ENCODE results near the gene SLC43A3.

Gene SLC43A3

DNA sequence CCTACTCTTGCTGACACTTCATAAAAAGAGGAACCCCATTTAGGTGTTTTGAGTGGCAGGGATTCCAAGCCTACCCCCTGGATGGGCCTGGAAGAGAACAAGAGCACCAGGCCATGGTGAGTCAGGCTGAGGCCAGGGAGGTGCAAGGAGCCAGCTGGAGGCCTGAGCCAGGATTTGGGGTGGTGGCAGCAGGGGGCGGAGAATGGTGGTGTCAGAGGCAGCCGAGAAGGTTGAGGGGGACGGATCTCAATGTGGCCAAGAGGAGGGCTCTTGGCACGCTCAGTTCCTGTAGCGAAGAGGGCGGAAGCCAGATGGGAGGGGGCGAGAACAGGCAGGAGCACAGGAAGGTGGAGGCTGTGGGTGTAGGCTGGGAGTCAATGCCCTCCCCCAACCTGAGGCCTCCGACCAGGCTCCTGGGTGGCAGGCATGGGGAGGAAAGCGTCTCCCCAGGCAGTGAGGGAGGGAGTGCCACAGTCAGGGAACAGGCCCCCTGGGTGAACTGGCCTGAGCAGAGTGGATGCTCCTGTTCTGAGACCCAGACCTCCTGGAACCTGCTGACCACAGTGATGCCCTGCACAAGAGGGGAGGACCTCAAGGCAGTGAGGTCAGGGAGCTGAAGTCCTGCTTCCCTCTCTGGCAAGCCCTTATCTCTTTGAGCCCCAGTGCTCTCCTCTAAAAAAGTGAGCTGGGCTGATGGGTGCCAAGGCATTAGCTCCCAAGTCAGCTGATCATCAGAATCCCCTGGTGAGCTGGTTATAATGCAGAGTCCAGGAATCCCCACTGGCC is 47.3 kb upstream of the SLC43A3 start:
- H3K27ac ChIP-seq = no peak overlapping the region
- H3K9me3 ChIP-seq = no peaks in the 10 kb centered on the region
- H3K36me3 ChIP-seq = no peaks in the 10 kb centered on the region
- no peak overlapping the region for H3K4me3 ChIP-seq (ENCODE audit: low read depth in 1 of 2, low read length in 1 of 2)
- TF ChIP-seq, protein P1, sequence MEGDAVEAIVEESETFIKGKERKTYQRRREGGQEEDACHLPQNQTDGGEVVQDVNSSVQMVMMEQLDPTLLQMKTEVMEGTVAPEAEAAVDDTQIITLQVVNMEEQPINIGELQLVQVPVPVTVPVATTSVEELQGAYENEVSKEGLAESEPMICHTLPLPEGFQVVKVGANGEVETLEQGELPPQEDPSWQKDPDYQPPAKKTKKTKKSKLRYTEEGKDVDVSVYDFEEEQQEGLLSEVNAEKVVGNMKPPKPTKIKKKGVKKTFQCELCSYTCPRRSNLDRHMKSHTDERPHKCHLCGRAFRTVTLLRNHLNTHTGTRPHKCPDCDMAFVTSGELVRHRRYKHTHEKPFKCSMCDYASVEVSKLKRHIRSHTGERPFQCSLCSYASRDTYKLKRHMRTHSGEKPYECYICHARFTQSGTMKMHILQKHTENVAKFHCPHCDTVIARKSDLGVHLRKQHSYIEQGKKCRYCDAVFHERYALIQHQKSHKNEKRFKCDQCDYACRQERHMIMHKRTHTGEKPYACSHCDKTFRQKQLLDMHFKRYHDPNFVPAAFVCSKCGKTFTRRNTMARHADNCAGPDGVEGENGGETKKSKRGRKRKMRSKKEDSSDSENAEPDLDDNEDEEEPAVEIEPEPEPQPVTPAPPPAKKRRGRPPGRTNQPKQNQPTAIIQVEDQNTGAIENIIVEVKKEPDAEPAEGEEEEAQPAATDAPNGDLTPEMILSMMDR (IDR thresholded peaks at IDR 0.05) = no peak
- H3K27me3 ChIP-seq = peaks cover 61% of the 10 kb centered on the region
- peaks cover 19 to 36% of the 10 kb centered on the region in 2 experiments for H3K4me1 ChIP-seq (ENCODE audit: control insufficient read depth in 1 of 2, insufficient read depth in 1 of 2, low read depth in 1 of 2, low read length in 1 of 2)

DNA sequence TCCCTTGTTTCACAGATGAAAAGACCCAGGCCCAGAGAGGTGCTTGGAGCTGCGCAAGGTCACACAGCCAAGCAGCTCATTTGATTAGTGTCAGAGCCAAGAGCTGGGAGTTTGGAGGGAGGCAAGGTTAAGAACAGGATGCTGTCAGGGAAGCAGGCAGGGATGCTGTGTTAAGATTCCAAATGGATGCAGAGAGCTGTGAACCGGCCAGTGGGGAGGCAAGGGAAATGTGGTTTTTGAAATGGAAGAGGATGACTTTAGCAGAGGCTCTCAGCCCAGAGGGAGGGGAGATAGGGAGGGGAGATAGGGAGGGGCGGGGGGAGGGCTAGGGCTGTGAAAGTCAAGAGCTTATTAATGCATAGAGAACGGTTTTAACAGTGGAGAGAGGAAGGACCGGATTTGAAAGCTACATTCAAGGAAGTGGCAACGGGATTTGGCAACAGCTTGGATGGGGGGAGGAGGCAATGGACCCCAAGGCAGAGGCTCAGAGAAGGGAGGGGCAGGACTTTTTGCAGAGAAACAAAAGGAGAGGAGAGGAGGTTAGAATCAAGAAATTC is 46.4 kb upstream of the SLC43A3 start:
- Histone ChIP-seq H3K4me3 (ENCODE audit: low read depth in 1 of 2, low read length in 1 of 2) (no peak overlapping the region), H3K36me3 (no peaks in the 10 kb centered on the region), H3K4me1 (ENCODE audit: control insufficient read depth in 1 of 2, insufficient read depth in 1 of 2, low read depth in 1 of 2, low read length in 1 of 2) (peaks cover 19 to 36% of the 10 kb centered on the region in 2 experiments), H3K27me3 (peaks cover 67% of the 10 kb centered on the region), H3K27ac (no peak overlapping the region), H3K9me3 (no peaks in the 10 kb centered on the region)
- TF ChIP-seq, protein P1 (IDR thresholded peaks at IDR 0.05) = no peak

DNA sequence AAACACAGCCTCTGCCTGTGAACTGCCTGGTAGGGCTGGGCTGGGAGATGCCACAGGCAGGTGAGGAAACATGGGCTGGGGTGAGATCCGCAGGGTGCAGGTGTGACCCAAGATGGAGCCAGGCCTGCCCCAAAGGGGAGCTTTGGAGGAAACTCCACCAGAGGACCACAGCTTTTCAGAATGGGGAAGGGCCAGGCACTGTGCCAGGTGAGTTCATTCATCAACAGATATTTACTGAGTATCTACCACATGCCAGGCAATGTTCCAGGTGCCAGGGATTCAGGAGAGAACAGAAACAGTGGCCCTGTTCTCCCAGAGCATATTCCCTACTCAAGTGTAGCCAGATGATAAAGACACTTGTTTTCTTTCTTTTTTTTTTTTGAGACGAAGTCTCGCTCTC is 44.6 kb upstream of the SLC43A3 start:
- Histone ChIP-seq H3K4me3 (ENCODE audit: low read depth in 1 of 2, low read length in 1 of 2) (no peak overlapping the region), H3K36me3 (no peaks in the 10 kb centered on the region), H3K27me3 (peaks cover 55% of the 10 kb centered on the region), H3K27ac (no peak overlapping the region), H3K9me3 (no peaks in the 10 kb centered on the region), H3K4me1 (ENCODE audit: control insufficient read depth in 1 of 2, insufficient read depth in 1 of 2, low read depth in 1 of 2, low read length in 1 of 2) (peaks cover 14 to 28% of the 10 kb centered on the region in 2 experiments)
- TF ChIP-seq, protein P1 (IDR thresholded peaks at IDR 0.05) = no peak

- TF ChIP-seq, protein P1 (IDR thresholded peaks at IDR 0.05) = no peak
- Histone ChIP-seq H3K4me1 (ENCODE audit: control insufficient read depth in 1 of 2, insufficient read depth in 1 of 2, low read depth in 1 of 2, low read length in 1 of 2) (peaks cover 5 to 11% of the 10 kb centered on the region in 2 experiments), H3K4me3 (ENCODE audit: low read depth in 1 of 2, low read length in 1 of 2) (no peak overlapping the region), H3K36me3 (no peaks in the 10 kb centered on the region), H3K27ac (no peak overlapping the region), H3K9me3 (no peaks in the 10 kb centered on the region), H3K27me3 (peaks cover 44% of the 10 kb centered on the region)
Observed at GRCh38 chr11:57469268-57469667, 42.3 kb upstream of the SLC43A3 start.

DNA sequence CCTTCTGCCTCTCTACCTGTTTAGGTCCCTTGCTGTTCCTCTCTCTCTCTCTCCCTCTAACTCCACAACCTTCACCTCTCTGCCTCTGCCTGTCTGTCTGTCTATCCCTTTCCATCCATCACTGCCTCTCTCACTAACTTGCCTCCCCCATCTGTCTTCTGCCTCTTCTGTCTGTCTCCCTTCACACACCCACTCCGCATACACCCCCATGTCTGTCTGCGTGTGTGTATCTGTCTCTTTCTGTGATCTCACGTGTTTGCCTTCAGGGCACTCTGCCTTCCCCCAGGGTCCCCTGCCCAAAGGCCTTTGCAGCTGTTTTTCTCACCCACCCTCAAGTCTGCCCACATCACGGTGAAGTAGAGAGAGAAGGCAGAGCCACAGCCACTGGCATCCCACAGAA is 41.4 kb upstream of the SLC43A3 start:
- Histone ChIP-seq H3K36me3 (no peaks in the 10 kb centered on the region), H3K4me1 (ENCODE audit: control insufficient read depth in 1 of 2, insufficient read depth in 1 of 2, low read depth in 1 of 2, low read length in 1 of 2) (peaks cover 0 to under 1% of the 10 kb centered on the region in 2 experiments), H3K4me3 (ENCODE audit: low read depth in 1 of 2, low read length in 1 of 2) (no peak overlapping the region), H3K9me3 (no peaks in the 10 kb centered on the region), H3K27me3 (peaks cover 44% of the 10 kb centered on the region), H3K27ac (no peak overlapping the region)
- TF ChIP-seq, protein P1 (IDR thresholded peaks at IDR 0.05) = no peak
